ENCODE results near the gene KRTAP10-4.

Gene KRTAP10-4

DNA sequence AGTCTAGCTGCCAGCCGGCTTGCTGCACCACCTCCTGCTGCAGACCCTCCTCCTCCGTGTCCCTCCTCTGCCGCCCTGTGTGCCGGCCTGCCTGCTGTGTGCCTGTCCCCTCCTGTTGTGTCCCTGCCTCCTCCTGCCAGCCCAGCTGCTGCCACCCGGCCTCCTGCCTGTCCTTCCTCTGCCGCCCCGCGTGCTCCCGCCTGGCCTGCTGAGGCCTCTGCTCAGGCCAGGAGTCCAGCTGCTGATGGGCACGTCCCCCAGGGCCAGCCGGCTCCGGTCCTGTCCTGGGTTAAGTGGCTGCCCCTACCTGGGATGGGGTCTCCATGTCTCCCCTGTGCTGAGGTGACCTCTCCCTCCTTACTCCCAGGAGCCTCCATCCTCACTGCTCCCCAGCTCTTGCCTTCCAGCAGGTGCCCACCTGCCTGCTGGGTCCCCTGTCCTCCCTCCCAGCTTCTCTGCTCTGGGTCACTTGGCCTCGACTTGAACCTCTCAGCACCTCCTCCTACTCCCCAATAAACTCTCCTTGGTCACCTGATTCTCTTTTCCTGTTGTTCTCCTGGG is 39.2 kb downstream of the KRTAP10-4 start:
- in situ Hi-C loops (cut with MboI; ENCODE audit: low sequenced_read_pairs): no loop called here

DNA sequence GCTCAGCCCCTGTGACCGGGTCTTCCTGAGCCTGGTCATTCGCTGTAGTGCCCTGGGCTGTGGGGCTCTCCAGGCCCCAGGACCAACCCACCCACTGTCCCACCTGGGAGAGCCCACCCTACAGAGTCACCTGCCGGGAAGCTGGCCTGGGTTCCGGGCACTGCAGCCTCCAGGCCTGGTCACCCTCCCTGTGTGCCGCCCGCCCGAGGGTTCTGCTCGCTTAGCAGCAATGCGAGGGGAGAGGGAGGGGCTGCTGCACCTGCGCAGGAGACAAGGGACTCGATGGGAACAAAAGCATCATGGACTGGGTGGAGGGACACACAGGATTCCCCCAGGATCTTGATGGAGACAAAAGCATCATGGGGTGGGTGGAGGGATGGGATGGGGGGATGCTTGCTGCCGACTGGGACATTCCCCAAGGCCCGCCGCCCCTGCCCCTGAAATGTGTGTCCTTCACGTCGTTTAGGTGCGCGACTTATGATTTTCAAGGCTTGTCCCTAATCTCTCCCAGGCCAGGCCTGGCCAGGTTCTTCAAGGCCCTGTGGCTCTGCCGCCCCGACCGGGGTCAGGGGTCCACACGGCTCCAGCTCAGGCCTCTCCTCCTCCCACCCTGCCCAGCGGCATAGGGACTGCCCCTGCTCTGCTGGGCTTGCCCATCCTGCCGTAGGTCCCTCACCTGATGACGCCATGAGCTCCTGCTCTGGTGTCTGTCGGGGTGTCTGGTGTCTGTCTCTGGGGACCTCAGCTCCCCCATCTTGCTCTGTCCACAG is 40.0 kb downstream of the KRTAP10-4 start:
- in situ Hi-C loops (cut with MboI; ENCODE audit: low sequenced_read_pairs): no loop called here

DNA sequence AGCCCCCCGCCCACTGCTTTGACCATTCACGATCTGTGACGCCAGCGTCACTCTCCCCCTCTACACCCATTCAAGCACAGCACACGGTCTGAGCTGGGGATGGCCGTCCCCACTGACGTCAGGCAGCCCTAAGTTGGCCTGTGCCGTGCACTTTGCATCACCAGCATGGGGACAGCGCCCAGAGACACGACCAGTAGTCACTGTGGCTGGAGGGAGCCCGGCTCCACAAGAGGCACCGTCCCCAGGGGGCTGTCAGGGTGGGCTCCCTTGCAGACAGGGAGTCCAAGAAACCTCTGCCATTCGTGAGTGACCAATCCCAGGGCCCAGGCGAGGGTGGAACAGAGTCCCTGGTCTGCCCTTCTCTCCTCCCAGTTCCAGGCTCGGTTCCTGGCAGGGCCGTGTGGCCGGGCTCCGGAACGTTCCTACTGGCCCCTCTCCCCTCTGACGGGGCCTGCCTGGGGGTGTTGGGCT is 40.7 kb downstream of the KRTAP10-4 start:
- in situ Hi-C loops (cut with MboI; ENCODE audit: low sequenced_read_pairs): no loop called here

DNA sequence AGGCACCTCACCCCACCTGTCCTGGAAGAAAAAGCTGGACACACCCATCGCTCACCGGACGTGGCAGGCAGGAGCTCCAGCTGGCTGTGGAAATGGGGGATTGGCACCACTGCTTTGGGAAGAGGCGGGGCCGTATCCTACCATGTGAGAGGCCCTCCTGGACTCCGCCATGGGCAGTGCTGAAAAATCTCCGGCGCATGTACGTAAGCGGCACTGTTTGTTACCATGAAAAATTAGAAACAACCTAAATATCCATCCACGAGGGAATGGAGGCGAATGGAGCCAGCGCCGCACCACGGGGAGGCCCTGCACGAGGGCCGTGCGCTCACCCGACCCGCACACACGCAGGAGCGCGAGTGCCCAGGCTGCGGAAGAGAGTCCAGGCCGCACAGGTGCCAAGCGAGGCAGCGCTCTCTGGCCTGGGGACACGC is 41.4 kb downstream of the KRTAP10-4 start:
- in situ Hi-C loops (cut with MboI; ENCODE audit: low sequenced_read_pairs): no loop called here

DNA sequence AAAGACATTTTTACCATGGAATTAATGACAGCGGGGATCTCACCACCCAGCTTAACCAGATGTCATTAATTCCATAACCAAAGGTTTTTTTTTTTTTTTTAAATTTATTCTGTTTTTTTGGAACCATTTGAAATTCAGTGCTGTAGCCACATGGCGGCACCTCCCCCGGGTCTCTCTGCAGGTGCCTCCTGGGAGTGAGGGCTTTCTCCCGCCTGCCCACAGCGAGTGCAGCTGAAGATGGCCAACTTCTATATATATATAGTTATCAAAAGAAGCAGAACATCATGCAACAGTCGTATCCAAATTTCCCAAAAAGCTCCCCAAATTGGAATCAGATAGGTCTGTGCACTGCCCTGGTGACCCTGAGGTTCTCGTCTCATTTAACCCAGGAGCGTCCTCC is 41.9 kb downstream of the KRTAP10-4 start:
- in situ Hi-C loops (cut with MboI; ENCODE audit: low sequenced_read_pairs): no loop called here

DNA sequence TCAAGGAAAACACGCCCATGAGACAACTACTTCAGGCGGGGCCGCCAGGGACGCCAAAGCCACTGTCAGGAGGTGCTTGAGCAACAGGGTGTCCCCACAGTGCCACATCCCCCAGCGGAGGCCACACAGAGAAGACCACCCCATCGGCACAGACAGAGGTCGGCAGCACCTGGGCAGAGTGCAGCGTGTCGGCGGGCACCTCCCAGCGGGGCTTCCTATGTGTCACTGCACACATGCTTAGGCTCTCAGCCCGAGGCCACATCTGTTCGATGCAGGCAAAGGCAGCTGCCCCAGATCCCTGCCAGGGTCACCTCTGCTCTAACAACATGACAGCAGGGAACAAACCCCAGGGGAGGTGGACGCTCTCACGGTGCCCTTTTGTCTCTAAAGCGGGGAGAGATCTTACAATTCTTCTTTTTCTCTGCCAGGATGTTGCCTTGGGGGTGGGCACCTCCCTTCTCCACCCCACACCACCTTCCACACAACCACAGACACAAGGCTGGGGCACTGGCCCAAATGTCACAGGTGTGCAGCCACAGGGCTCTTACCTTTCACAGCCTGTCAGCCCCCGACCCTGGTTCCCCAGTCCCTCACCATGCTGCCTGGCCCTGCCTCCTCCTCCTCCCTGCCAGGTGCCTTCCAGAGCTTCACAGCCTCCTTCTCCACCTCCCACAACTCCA is 42.5 kb downstream of the KRTAP10-4 start:
- in situ Hi-C loops (cut with MboI; ENCODE audit: low sequenced_read_pairs): no loop called here

DNA sequence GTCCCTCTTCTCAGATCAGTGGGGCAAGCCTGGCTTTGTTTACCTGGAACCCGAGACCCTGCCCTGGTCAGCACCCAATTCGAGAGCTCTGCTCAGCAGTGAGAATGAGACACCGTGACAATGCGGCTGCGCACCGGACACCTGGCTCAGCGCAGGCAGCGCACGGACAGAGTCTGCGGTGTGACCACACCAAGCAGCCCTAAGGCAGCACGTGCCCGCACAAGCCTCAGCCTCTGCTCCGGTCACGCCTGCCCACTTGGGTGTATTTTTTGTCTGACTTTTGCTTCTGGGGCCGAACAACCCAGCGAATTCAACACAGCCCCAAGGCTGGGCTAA is 43.0 kb downstream of the KRTAP10-4 start:
- in situ Hi-C loops (cut with MboI; ENCODE audit: low sequenced_read_pairs): no loop called here

DNA sequence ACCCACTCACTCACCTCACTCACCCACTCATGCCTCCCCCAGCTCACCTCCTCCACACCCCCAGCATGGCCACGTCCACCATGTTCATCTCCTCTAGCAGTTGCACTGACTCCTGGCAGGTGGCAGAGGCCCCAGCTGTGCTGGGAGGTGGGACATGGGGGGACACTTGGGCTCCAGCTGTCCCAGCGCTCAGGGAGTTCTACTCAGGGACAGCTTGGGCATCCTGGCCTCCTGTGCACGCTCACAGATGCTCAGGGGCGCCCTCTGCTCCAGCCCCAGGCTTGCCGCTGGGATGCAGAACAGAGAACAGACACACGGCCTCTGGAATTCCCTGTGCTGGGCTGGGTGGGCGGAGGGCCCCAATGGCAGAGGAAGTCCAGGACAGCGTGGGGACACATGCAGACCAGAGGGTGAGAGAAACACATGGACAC is 43.6 kb downstream of the KRTAP10-4 start:
- in situ Hi-C loops (cut with MboI; ENCODE audit: low sequenced_read_pairs): no loop called here

DNA sequence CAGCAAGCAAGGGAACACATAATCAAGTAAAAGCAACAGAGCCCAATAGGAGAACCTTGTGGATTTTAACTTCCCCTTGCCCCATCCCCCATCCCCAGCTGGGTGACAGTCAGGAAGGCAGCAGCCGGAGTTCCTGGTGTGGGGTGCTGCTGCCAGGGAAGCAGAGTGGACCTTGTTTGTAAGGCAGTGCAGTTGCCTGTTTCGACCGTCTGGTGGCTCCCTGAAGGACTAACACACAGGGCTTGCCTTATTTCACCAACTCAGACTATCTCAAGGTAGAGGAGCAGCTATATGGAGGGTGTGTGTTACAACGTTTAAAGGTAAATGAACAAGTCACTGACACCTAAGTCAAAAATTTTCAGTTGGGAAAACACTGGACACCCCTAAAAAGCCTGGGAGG is 45.0 kb downstream of the KRTAP10-4 start:
- in situ Hi-C loops (cut with MboI; ENCODE audit: low sequenced_read_pairs): no loop called here

DNA sequence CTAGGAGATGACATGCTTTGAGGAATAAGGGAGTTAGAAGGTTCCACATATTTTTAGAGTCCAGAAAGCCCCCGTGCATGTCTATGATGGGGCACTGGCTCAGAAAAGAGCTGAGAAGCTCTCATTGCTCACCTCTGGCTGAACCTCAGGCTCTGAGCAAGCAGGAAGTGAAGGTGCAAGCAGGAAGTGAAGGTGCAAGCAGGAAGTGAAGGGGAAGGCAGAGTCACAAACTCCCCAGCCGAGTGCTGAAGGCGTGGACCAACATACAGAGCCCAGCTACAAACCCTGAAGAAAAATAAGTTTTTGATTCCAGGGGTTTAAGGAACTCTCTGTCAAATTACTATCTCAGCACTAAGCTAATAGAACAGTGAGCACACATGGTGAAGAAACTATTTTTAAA is 45.4 kb downstream of the KRTAP10-4 start:
- in situ Hi-C loops (cut with MboI; ENCODE audit: low sequenced_read_pairs): no loop called here

DNA sequence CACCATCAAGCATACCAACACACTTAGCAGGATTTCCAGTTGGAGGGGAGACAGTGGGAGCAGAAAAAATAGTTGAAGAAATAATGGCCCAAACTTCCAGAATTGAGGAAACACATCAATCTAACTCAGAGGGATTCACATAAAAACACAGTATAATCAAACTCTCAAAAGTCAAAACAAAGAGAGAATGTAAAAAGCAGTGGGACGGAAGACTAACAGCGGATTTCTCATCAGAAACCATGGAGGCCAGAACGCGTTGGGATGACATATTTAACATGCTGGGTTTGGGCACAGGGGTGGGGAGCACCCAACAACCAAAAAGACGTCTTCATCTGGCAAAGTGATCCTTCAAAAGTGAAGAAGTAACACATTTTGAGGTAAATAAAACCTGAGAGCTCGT is 46.4 kb downstream of the KRTAP10-4 start:
- in situ Hi-C loops (cut with MboI; ENCODE audit: low sequenced_read_pairs): no loop called here

DNA sequence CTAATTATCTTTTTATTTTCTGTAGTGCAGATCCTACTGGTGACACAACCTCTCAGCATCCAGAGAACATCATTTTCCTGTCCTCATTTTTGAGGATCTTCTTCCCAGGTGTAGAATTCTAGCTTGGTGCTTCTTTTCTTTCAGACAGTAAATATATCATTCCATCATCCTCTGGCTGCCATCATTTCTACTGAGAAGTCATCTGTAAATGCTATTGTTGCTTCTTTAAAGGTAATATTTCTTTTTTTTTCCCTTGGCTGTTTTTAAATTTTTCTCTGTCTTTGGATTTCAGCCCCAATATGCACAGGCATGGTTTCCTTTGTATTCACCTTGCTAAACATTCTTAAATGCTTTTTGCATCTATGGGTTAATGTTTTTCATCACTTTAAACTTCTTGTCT is 50.0 kb downstream of the KRTAP10-4 start:
- in situ Hi-C loops (cut with MboI; ENCODE audit: low sequenced_read_pairs): no loop called here

Data from HL-60/S4 (cell line).